HepG2 (cell line): ENCODE measurements around the gene GAN. TPM values are rescaled to one million over a fixed set of nuclear protein-coding genes. Genes with fewer than 3 reads are reported as not detected.

Experiments
- ATAC-seq: fragments of 200-7000 bp; cut with Tn5 transposase; 3 replicates; pipeline ENCODE4 v1.9.1; 2020; ENCODE audit warnings: mild to moderate bottlenecking, moderate library complexity
- BruUV-seq: library from RNA; stranded (reverse); fragments of 400-500 nt; replicated peaks from 2 replicates; lab custom pipeline; 2021; lab: Mats Ljungman, UMichigan
- CTCF ChIA-PET: fragments of 300-600 bp; formaldehyde crosslinking; extraction: SDS; loops from one replicate; lab custom pipeline; 2021; ENCODE audit warnings: low total read pairs, inconsistent platforms, low intra/inter-chr PET ratio; lab: Yijun Ruan, JAX
- POLR2A ChIA-PET: fragments of 350-600 bp; sonication (Branson Sonifier 250); formaldehyde crosslinking; loops from one replicate; lab custom pipeline; 2020; ENCODE audit warnings: antibody characterized with exemption, inconsistent platforms; lab: Yijun Ruan, JAX
- DNase-seq: peaks from one replicate; pipeline ENCODE4 v3.0.0-alpha.2; 2015; ENCODE audit warnings: low spot score
- FAIRE-seq: peaks from 3 replicates; lab custom pipeline; 2011; peaks lifted over from hg19 to GRCh38; lab: Jason Lieb, UNC
- H2AFZ ChIP-seq: one replicate; pipeline ENCODE4 v1.6.1; 2011; ENCODE audit warnings: low read length, inconsistent platforms
- H3K27ac ChIP-seq: fragments of 300-600 bp; 3 replicates; pipeline ENCODE4 v1.8.0; 2011; ENCODE audit warnings: mixed run types, mild to moderate bottlenecking, mixed read lengths, low read length, inconsistent platforms; ENCODE audit not compliant: insufficient read depth; ENCODE audit errors: extremely low read length
- H3K27me3 ChIP-seq, 2 experiments: fragments of 200-600 bp in 1 of 2; 2 replicates in 1 of 2; 3 replicates in 1 of 2; pipeline versions ENCODE4 v1.6.0 to v1.8.0; 2011; ENCODE audit warnings: low read length in 2 of 2, mild to moderate bottlenecking in 2 of 2, moderate library complexity in 2 of 2, inconsistent platforms in 1 of 2; ENCODE audit not compliant: insufficient read depth in 2 of 2, control insufficient read depth in 1 of 2
- H3K36me3 ChIP-seq, 2 experiments: fragments of 200-600 bp in 1 of 2; replicated peaks in 1 of 2; 2 replicates in 1 of 2; 3 replicates in 1 of 2; pipeline versions ENCODE4 v1.5.1 to v1.8.0; 2011; ENCODE audit warnings: low read length in 2 of 2, inconsistent platforms in 1 of 2; ENCODE audit not compliant: insufficient read depth in 2 of 2, control insufficient read depth in 1 of 2
- H3K4me1 ChIP-seq: 2 replicates; pipeline ENCODE4 v1.5.1; 2012; ENCODE audit warnings: low read length, inconsistent platforms; ENCODE audit not compliant: insufficient read depth
- H3K4me2 ChIP-seq: 2 replicates; pipeline ENCODE4 v1.6.0; 2011; ENCODE audit warnings: low read depth, low read length, inconsistent platforms
- H3K4me3 ChIP-seq, 3 experiments: fragments of 200-600 bp in 1 of 3; sonication (generic), shearing (Covaris generic) in 1 of 3; replicated peaks in 1 of 3; 2 replicates each; pipeline ENCODE4 v1.5.1; 2011 to 2016; ENCODE audit warnings: low read length in 3 of 3, inconsistent platforms in 2 of 3, low read depth in 2 of 3, mild to moderate bottlenecking in 2 of 3, control low read depth in 1 of 3, mixed read lengths in 1 of 3; ENCODE audit not compliant: insufficient read depth in 1 of 3
- H3K79me2 ChIP-seq: one replicate; pipeline ENCODE4 v1.6.1; 2011; ENCODE audit warnings: low read length, inconsistent platforms; ENCODE audit not compliant: insufficient read depth
- H3K9ac ChIP-seq: 2 replicates; pipeline ENCODE4 v1.6.0; 2011; ENCODE audit warnings: mild to moderate bottlenecking, low read depth, low read length, inconsistent platforms; ENCODE audit not compliant: insufficient read depth
- H3K9me3 ChIP-seq: 2 replicates; pipeline ENCODE4 v1.5.1; 2012; ENCODE audit warnings: mild to moderate bottlenecking, low read length
- H4K20me1 ChIP-seq: 2 replicates; pipeline ENCODE4 v1.6.0; 2011; ENCODE audit warnings: inconsistent platforms, mild to moderate bottlenecking, low read length, moderate library complexity; ENCODE audit not compliant: insufficient read depth
- CEBPB ChIP-seq: IDR thresholded peaks from 2 replicates; pipeline ENCODE4 v1.6.1; 2011; ENCODE audit warnings: low read depth, low read length, improper control_type of control experiment, borderline replicate concordance
- CEBPG ChIP-seq: IDR thresholded peaks from 2 replicates; pipeline ENCODE4 v1.6.1; 2016
- HMGA1 ChIP-seq: sonication (generic); formaldehyde crosslinking; conservative IDR thresholded peaks from 2 replicates; pipeline ENCODE4 v1.4.0; 2020; ENCODE audit warnings: missing genetic modification reagents
- IKZF1 ChIP-seq: fragments of 450-650 bp; IDR thresholded peaks from 2 replicates; pipeline ENCODE4 v1.7.1; 2016
- PATZ1 ChIP-seq: sonication (generic); formaldehyde crosslinking; IDR thresholded peaks from 2 replicates; pipeline ENCODE4 v1.4.0; 2020; ENCODE audit warnings: missing genetic modification reagents
- PLRG1 ChIP-seq: fragments of 450-650 bp; conservative IDR thresholded peaks from 2 replicates; pipeline ENCODE4 v1.6.1; 2016
- TOE1 ChIP-seq: sonication (generic); formaldehyde crosslinking; IDR thresholded peaks from 2 replicates; pipeline ENCODE4 v1.4.0; 2020; ENCODE audit warnings: mild to moderate bottlenecking, missing genetic modification reagents
- ZNF253 ChIP-seq: sonication (generic); formaldehyde crosslinking; IDR thresholded peaks from 2 replicates; pipeline ENCODE4 v1.8.0; 2022; ENCODE audit warnings: mild to moderate bottlenecking, missing genetic modification reagents, borderline replicate concordance
- ZNF292 ChIP-seq: sonication (generic); formaldehyde crosslinking; IDR thresholded peaks from 2 replicates; pipeline ENCODE4 v1.8.1; 2022; ENCODE audit warnings: mild to moderate bottlenecking, low read depth, missing genetic modification reagents, borderline replicate concordance
- ZNF598 ChIP-seq: sonication (generic); formaldehyde crosslinking; IDR thresholded peaks from 2 replicates; pipeline ENCODE4 v1.5.1; 2020; ENCODE audit warnings: mild to moderate bottlenecking, missing genetic modification reagents, borderline replicate concordance
- WGBS: methylation state at CpG from one replicate; pipeline ENCODE4 v1.1.6; 2017; ENCODE audit warnings: low lambda C conversion rate; 5-methylcytosine and 5-hydroxymethylcytosine counted together
- in situ Hi-C: cut with HindIII; loops from 2 replicates; pipeline ENCODE4 v1.10.0; 2017; ENCODE audit warnings: low pct_unique_long_range_greater_than_20kb; ENCODE audit not compliant: extremely low pct_ligation_motif_present
- intact Hi-C: fragments of 100-400 bp; cut with micrococcal nuclease; formaldehyde crosslinking; loops from one replicate; pipeline ENCODE4 v1.10.0; 2022; ENCODE audit not compliant: unreplicated experiment
- polyA plus RNA-seq, 8 experiments: library from polyadenylated mRNA; depleted of rRNA in 3 of 8; stranded (reverse) in 7 of 8; unstranded in 1 of 8; fragments of >200 nt; fragmentation: Illumina TruSeq in 4 of 8; extraction: Trizol in 4 of 8; gene quantifications; 2 replicates each; pipeline versions ENCODE4 v1.2.1 to v1.2.3, GENCODE V29; 2011 to 2016; ENCODE audit warnings: low read depth in 4 of 8, missing spikeins in 1 of 8, mixed read lengths in 1 of 8; ENCODE audit not compliant: insufficient read depth in 1 of 8
- total RNA-seq, 5 experiments: library from RNA; depleted of rRNA; stranded (reverse); fragments of >200 nt; fragmentation: Illumina TruSeq; extraction: Trizol; gene quantifications; 2 replicates each; pipeline ENCODE4 v1.2.3, GENCODE V29; 2016; ENCODE audit warnings: low read depth in 1 of 5
- TF ChIP-seq, protein P1 (sequence below): sonication (generic); formaldehyde crosslinking; IDR thresholded peaks from 2 replicates; pipeline ENCODE4 v1.4.0; 2020; ENCODE audit warnings: mild to moderate bottlenecking, missing genetic modification reagents
- TF ChIP-seq, protein P2 (sequence below): sonication (generic); formaldehyde crosslinking; IDR thresholded peaks from 2 replicates; pipeline ENCODE4 v1.8.0; 2022; ENCODE audit warnings: mild to moderate bottlenecking, missing genetic modification reagents, moderate library complexity
- TF ChIP-seq, protein P3 (sequence below), 2 experiments: fragments of 450-650 bp in 1 of 2; sonication (generic) in 1 of 2; formaldehyde crosslinking; IDR thresholded peaks; 2 replicates each; pipeline versions ENCODE4 v1.5.0 to v1.8.0; 2020 to 2022; ENCODE audit warnings: mild to moderate bottlenecking in 1 of 2, missing genetic modification reagents in 1 of 2

Gene GAN
- total and polyA plus RNA-seq, 2 of the 13 experiments (the other 11 are each of a cell fraction or from before 2014, with no cell fraction given) = 4.3 to 11.0 TPM

DNA sequence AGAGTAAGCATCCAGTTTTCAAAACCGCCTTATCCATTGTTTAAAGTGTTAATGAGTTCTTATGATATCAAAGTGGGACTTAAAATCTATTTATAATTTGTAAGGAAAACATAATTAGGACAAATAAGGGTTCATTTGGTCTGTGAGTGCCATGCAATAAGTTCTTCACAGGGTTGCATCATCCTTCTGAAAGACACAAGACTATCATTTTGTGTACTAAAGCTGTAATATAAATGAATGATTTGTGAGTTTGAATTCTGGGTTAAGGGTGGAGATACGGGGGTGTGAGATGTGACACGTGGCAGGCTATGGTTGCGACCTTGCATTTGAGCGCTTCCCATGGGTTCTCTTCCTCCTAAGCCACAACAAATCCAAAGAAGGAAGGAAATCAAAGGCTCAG is 6.8 kb downstream of the GAN start:
- H3K9me3 ChIP-seq = no peaks in the 10 kb centered on the region
- FAIRE-seq = no peak

GRCh38 chr16:81324808-81325207 is 10.0 kb downstream of the GAN start:
- H3K79me2 ChIP-seq = peaks cover 51% of the 10 kb centered on the region
- in situ Hi-C loops = no loop called here
- FAIRE-seq = no peak
- TF ChIP-seq, protein P1, sequence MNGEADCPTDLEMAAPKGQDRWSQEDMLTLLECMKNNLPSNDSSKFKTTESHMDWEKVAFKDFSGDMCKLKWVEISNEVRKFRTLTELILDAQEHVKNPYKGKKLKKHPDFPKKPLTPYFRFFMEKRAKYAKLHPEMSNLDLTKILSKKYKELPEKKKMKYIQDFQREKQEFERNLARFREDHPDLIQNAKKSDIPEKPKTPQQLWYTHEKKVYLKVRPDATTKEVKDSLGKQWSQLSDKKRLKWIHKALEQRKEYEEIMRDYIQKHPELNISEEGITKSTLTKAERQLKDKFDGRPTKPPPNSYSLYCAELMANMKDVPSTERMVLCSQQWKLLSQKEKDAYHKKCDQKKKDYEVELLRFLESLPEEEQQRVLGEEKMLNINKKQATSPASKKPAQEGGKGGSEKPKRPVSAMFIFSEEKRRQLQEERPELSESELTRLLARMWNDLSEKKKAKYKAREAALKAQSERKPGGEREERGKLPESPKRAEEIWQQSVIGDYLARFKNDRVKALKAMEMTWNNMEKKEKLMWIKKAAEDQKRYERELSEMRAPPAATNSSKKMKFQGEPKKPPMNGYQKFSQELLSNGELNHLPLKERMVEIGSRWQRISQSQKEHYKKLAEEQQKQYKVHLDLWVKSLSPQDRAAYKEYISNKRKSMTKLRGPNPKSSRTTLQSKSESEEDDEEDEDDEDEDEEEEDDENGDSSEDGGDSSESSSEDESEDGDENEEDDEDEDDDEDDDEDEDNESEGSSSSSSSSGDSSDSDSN = no peak
- TF ChIP-seq PLRG1 (no peak), IKZF1 (no peak), TOE1 (no peak), ZNF598 (no peak), HMGA1 (CRISPR knock-in tag) (no peak), ZNF292 (CRISPR knock-in tag) (no peak), PATZ1 (CRISPR knock-in tag) (no peak)
- TF ChIP-seq, protein P2, sequence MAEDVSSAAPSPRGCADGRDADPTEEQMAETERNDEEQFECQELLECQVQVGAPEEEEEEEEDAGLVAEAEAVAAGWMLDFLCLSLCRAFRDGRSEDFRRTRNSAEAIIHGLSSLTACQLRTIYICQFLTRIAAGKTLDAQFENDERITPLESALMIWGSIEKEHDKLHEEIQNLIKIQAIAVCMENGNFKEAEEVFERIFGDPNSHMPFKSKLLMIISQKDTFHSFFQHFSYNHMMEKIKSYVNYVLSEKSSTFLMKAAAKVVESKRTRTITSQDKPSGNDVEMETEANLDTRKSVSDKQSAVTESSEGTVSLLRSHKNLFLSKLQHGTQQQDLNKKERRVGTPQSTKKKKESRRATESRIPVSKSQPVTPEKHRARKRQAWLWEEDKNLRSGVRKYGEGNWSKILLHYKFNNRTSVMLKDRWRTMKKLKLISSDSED (CRISPR knock-in tag) = no peak

More for the DNA sequence above, 6.8 kb downstream of the GAN start:
- no peak for DNase-seq
- intact Hi-C loops (no loop called here), in situ Hi-C loops (no loop called here)
- Histone ChIP-seq H2AFZ (no peak overlapping the region), H3K27me3 (no peaks in the 10 kb centered on the region), H3K79me2 (peaks cover 67% of the 10 kb centered on the region), H3K27ac (no peak overlapping the region), H3K4me3 (no peak overlapping the region), H3K9ac (no peak overlapping the region), H4K20me1 (peaks cover 2% of the 10 kb centered on the region; the same call in 1 of the 2 replicates), H3K36me3 (peaks cover 2 to 4% of the 10 kb centered on the region in 2 experiments; a peak in 1 of 5 replicates), H3K4me2 (no peak overlapping the region), H3K4me1 (peaks cover 21% of the 10 kb centered on the region)
- CTCF ChIA-PET = no interaction called here
- WGBS = 98% methylated on average over 5 of the region's 5 CpGs
- POLR2A ChIA-PET = no interaction called here
- TF ChIP-seq ZNF253 (CRISPR knock-in tag) (no peak), CEBPG (CRISPR knock-in tag) (peak; percentile 7; the same call in 1 of the 2 replicates), CEBPB (0 out of 2 replicates have a peak, but pooled peaks have one; percentile 9)
- TF ChIP-seq, protein P3, sequence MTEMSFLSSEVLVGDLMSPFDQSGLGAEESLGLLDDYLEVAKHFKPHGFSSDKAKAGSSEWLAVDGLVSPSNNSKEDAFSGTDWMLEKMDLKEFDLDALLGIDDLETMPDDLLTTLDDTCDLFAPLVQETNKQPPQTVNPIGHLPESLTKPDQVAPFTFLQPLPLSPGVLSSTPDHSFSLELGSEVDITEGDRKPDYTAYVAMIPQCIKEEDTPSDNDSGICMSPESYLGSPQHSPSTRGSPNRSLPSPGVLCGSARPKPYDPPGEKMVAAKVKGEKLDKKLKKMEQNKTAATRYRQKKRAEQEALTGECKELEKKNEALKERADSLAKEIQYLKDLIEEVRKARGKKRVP (CRISPR knock-in tag; IDR thresholded peaks at IDR 0.05) = 0 out of 4 replicates have a peak, but pooled peaks of 1 of the 2 experiments have one; percentile 18
- ATAC-seq = no peak
- BruUV-seq = no TSS peak

More at GRCh38 chr16:81324808-81325207, 10.0 kb downstream of the GAN start:
- Histone ChIP-seq H3K27ac (no peak overlapping the region), H3K4me1 (no peaks in the 10 kb centered on the region), H3K27me3 (no peaks in the 10 kb centered on the region), H3K4me2 (no peak overlapping the region), H4K20me1 (0 out of 2 replicates have a peak, but pooled peaks cover 2% of the 10 kb centered on the region), H2AFZ (no peak overlapping the region), H3K9me3 (no peaks in the 10 kb centered on the region), H3K4me3 (no peak overlapping the region), H3K36me3 (peaks cover 2 to 4% of the 10 kb centered on the region in 2 experiments; a peak in 2 of 5 replicates), H3K9ac (no peak overlapping the region)
- ATAC-seq = no peak
- ChIA-PET POLR2A (no interaction called here), CTCF (no interaction called here)
- intact Hi-C loops = no loop called here
- DNase-seq = no peak
- 97% methylated on average over 6 of the region's 6 CpGs for WGBS
- BruUV-seq = no TSS peak
